ENCODE measurements around the gene BSN.

DNA sequence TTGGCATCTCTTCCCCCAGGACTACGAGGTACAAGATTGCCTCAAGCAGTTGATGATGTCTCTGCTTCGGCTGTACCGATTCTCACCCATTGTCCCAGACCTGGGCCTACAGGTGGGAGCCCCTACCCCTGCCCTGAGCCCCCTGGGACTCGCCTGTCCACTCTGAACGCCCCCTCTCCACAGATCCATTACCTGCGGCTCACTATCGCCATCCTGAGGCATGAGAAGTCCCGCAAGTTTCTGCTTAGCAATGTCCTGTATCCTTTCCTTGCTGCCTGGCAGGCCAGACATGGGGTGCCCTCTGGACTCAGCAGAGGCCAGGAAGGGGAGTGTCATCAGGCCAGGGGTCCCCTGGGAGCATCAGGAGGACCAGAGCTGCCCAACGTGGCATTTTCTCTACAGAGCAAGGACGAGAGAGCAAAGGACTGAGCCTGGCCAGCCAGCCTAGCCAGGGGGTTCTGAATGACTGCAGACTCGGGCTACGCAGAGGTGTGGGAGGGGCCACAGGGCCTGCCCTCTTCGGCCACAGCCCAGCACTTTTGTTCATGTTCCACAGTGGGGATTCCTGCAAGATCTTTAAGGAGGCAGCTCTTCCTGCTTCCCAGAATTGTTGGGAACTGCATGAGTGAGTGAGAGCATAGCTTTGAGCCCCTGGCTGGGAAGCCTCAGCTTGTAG, 146.3 kb downstream of the BSN start:
- no peak for TF ChIP-seq EP300 (IDR thresholded peaks at IDR 0.05)
- no peak for TF ChIP-seq SMC3 (IDR thresholded peaks at IDR 0.05)
- TF ChIP-seq ESRRA (IDR thresholded peaks at IDR 0.05; ENCODE audit: borderline replicate concordance, low read length) = no peak
- no peak for TF ChIP-seq CTCF (IDR thresholded peaks at IDR 0.05)
- no peak for TF ChIP-seq CEBPB (IDR thresholded peaks at IDR 0.05)
- no peak for TF ChIP-seq RAD21 (conservative IDR thresholded peaks at IDR 0.05 in 1 of 2, IDR thresholded peaks at IDR 0.05 in 1 of 2)
- no peak for TF ChIP-seq RFX5 (IDR thresholded peaks at IDR 0.05)
- no peak for TF ChIP-seq FOSL2 (IDR thresholded peaks at IDR 0.05)
- TF ChIP-seq FOSL2 (CRISPR knock-in tag; IDR thresholded peaks at IDR 0.05) = no peak
- no peak for TF ChIP-seq HDAC2 (IDR thresholded peaks at IDR 0.05)
